Measurements from ENCODE around the gene WNK1.

The WNK1 gene

DNA sequence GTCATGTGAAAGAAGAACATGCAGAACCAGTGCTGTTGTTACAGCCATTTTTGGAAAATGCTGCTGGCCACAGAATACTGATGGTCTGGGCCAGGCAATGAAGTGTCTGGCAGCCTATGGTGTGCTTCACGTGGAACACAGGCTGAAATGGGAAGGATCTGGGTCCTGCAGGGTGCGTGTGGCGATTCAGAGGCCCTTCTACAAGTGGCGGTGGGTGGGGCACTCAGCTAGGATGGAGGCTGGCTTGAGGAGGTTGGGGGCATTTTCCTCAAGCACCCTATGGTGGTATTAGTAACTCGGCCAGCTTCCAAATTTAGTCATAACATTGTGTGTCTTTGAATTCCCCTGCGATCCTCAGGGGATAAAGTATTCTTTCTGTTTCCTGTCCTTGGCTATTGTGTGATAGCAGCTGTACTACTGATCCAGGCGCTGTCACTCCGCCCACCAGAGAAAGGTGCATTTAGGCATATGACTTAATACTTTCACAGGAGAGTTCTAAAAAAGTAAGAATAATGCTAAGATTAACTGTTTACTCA is 206.3 kb downstream of the WNK1 start:
- no peak for DNase-seq
